GM12872 (cell line): ENCODE data around the gene POLQ.

ENCODE experiments used
- TF ChIP-seq, protein P1 (sequence below): IDR thresholded peaks from 3 replicates; pipeline ENCODE4 v1.5.1; 2011; ENCODE audit warnings: low read depth, mild to moderate bottlenecking, low read length, moderate library complexity; ENCODE audit not compliant: insufficient read depth

Gene POLQ

GRCh38 chr3:121418182-121418581 lies 127.6 kb downstream of the POLQ start:
- TF ChIP-seq, protein P1, sequence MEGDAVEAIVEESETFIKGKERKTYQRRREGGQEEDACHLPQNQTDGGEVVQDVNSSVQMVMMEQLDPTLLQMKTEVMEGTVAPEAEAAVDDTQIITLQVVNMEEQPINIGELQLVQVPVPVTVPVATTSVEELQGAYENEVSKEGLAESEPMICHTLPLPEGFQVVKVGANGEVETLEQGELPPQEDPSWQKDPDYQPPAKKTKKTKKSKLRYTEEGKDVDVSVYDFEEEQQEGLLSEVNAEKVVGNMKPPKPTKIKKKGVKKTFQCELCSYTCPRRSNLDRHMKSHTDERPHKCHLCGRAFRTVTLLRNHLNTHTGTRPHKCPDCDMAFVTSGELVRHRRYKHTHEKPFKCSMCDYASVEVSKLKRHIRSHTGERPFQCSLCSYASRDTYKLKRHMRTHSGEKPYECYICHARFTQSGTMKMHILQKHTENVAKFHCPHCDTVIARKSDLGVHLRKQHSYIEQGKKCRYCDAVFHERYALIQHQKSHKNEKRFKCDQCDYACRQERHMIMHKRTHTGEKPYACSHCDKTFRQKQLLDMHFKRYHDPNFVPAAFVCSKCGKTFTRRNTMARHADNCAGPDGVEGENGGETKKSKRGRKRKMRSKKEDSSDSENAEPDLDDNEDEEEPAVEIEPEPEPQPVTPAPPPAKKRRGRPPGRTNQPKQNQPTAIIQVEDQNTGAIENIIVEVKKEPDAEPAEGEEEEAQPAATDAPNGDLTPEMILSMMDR: no peak

DNA sequence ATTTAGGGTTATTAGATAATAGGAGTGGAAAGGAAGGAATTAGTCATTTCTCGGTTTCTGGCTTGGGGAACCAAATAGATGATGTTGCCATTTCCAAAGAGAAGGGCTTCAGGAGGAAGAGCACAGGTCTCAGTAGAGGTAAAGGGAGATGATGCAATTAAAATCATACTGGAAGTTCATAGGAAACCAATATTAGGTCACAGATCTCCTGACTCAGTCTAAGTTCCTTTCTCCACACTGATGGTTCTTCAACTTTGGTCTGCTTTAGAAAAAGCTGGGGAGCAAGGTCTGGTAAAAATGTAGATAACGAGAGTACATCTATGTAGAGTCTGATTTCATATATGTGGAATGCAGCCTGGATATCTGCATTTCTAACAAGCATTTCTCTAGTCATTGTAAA lies 130.9 kb downstream of the POLQ start:
- TF ChIP-seq, protein P1: no peak

GRCh38 chr3:121411523-121411922 lies 134.3 kb downstream of the POLQ start:
- TF ChIP-seq, protein P1: no peak

GRCh38 chr3:121405631-121406030 lies 140.2 kb downstream of the POLQ start:
- TF ChIP-seq, protein P1: no peak

GRCh38 chr3:121399820-121400219 lies 146.0 kb downstream of the POLQ start:
- TF ChIP-seq, protein P1: no peak
